Adipocyte (in vitro differentiated cells): ENCODE data around the gene IRF8.

ENCODE experiments used
- DNase-seq: peaks from one replicate; pipeline ENCODE4 v3.0.0-alpha.2; 2015; ENCODE audit warnings: low read depth
- H3K27me3 ChIP-seq: replicated peaks from 2 replicates; pipeline ENCODE4 v1.7.0; 2013; ENCODE audit warnings: mild to moderate bottlenecking, low read length, moderate library complexity; ENCODE audit not compliant: control insufficient read depth, insufficient read depth
- H3K36me3 ChIP-seq: 2 replicates; pipeline ENCODE4 v1.7.0; 2013; ENCODE audit warnings: low read length, mild to moderate bottlenecking, moderate library complexity; ENCODE audit not compliant: control insufficient read depth, insufficient read depth, severe bottlenecking
- H3K4me1 ChIP-seq: 2 replicates; pipeline ENCODE4 v1.7.0; 2013; ENCODE audit warnings: mild to moderate bottlenecking, low read length, moderate library complexity; ENCODE audit not compliant: control insufficient read depth, insufficient read depth
- H3K4me3 ChIP-seq: 2 replicates; pipeline ENCODE4 v1.7.0; 2013; ENCODE audit warnings: mild to moderate bottlenecking, low read length, moderate library complexity
- H3K9ac ChIP-seq: 2 replicates; pipeline ENCODE4 v1.7.0; 2013; ENCODE audit warnings: mild to moderate bottlenecking, low read length, moderate library complexity
- H3K9me3 ChIP-seq: 2 replicates; pipeline ENCODE4 v1.7.0; 2013; ENCODE audit warnings: mild to moderate bottlenecking, low read length, moderate library complexity; ENCODE audit not compliant: control insufficient read depth

IRF8 gene

GRCh38 chr16:85917959-85918358, 19.0 kb downstream of the IRF8 start:
- peaks cover 20% of the 10 kb centered on the region for H3K27me3 ChIP-seq
- no peak overlapping the region for H3K9ac ChIP-seq
- H3K36me3 ChIP-seq: no peaks in the 10 kb centered on the region
- H3K4me3 ChIP-seq: no peak overlapping the region
- H3K9me3 ChIP-seq: no peaks in the 10 kb centered on the region
- no peak for DNase-seq
- H3K4me1 ChIP-seq: peaks cover 11% of the 10 kb centered on the region

GRCh38 chr16:85918436-85918835, 19.5 kb downstream of the IRF8 start:
- Histone ChIP-seq H3K4me3 (no peak overlapping the region), H3K9me3 (no peaks in the 10 kb centered on the region), H3K36me3 (no peaks in the 10 kb centered on the region), H3K4me1 (peaks cover 11% of the 10 kb centered on the region), H3K27me3 (peaks cover 20% of the 10 kb centered on the region), H3K9ac (no peak overlapping the region)
- DNase-seq: no peak

GRCh38 chr16:85919271-85920267, 20.6 kb downstream of the IRF8 start:
- DNase-seq: no peak
- H3K4me1 ChIP-seq: peaks cover 22% of the 10 kb centered on the region
- no peak overlapping the region for H3K9ac ChIP-seq
- no peak overlapping the region for H3K4me3 ChIP-seq
- no peaks in the 10 kb centered on the region for H3K9me3 ChIP-seq
- H3K36me3 ChIP-seq: no peaks in the 10 kb centered on the region
- peaks cover 20% of the 10 kb centered on the region for H3K27me3 ChIP-seq

- Histone ChIP-seq H3K36me3 (no peaks in the 10 kb centered on the region), H3K4me3 (no peak overlapping the region), H3K27me3 (peaks cover 20% of the 10 kb centered on the region), H3K9ac (no peak overlapping the region), H3K4me1 (peaks cover 27% of the 10 kb centered on the region), H3K9me3 (no peaks in the 10 kb centered on the region)
- DNase-seq: no peak
Measured at GRCh38 chr16:85921026-85921425, 22.1 kb downstream of the IRF8 start.

GRCh38 chr16:85923153-85924021, 24.4 kb downstream of the IRF8 start:
- Histone ChIP-seq H3K36me3 (no peaks in the 10 kb centered on the region), H3K9me3 (no peaks in the 10 kb centered on the region), H3K9ac (no peak overlapping the region), H3K4me3 (no peak overlapping the region), H3K4me1 (peaks cover 17% of the 10 kb centered on the region), H3K27me3 (peaks cover 20% of the 10 kb centered on the region)
- DNase-seq: peak; percentile 16

GRCh38 chr16:85924675-85925074, 25.7 kb downstream of the IRF8 start:
- peaks cover 25% of the 10 kb centered on the region for H3K27me3 ChIP-seq
- peak; percentile 4 for DNase-seq
- no peak overlapping the region for H3K9ac ChIP-seq
- H3K4me3 ChIP-seq: no peak overlapping the region
- no peaks in the 10 kb centered on the region for H3K36me3 ChIP-seq
- no peaks in the 10 kb centered on the region for H3K9me3 ChIP-seq
- peaks cover 21% of the 10 kb centered on the region for H3K4me1 ChIP-seq

GRCh38 chr16:85926370-85926769, 27.4 kb downstream of the IRF8 start:
- no peaks in the 10 kb centered on the region for H3K36me3 ChIP-seq
- peaks cover 35% of the 10 kb centered on the region for H3K27me3 ChIP-seq
- no peak overlapping the region for H3K9ac ChIP-seq
- H3K9me3 ChIP-seq: no peaks in the 10 kb centered on the region
- no peak overlapping the region for H3K4me3 ChIP-seq
- DNase-seq: no peak
- peaks cover 21% of the 10 kb centered on the region for H3K4me1 ChIP-seq

GRCh38 chr16:85927371-85927770, 28.4 kb downstream of the IRF8 start:
- DNase-seq: no peak
- H3K4me3 ChIP-seq: no peak overlapping the region
- H3K27me3 ChIP-seq: peaks cover 42% of the 10 kb centered on the region
- no peaks in the 10 kb centered on the region for H3K9me3 ChIP-seq
- peaks cover 21% of the 10 kb centered on the region for H3K4me1 ChIP-seq
- no peak overlapping the region for H3K9ac ChIP-seq
- H3K36me3 ChIP-seq: no peaks in the 10 kb centered on the region

GRCh38 chr16:85927959-85928358, 29.0 kb downstream of the IRF8 start:
- Histone ChIP-seq H3K9ac (no peak overlapping the region), H3K27me3 (peaks cover 47% of the 10 kb centered on the region), H3K9me3 (no peaks in the 10 kb centered on the region), H3K4me3 (no peak overlapping the region), H3K36me3 (no peaks in the 10 kb centered on the region), H3K4me1 (peaks cover 21% of the 10 kb centered on the region)
- no peak for DNase-seq

- H3K27me3 ChIP-seq: peaks cover 48% of the 10 kb centered on the region
- peaks cover 21% of the 10 kb centered on the region for H3K4me1 ChIP-seq
- H3K36me3 ChIP-seq: no peaks in the 10 kb centered on the region
- peak; percentile 61 for DNase-seq
- no peak overlapping the region for H3K4me3 ChIP-seq
- no peak overlapping the region for H3K9ac ChIP-seq
- H3K9me3 ChIP-seq: no peaks in the 10 kb centered on the region
Measured at GRCh38 chr16:85928401-85928820, 29.4 kb downstream of the IRF8 start.

- Histone ChIP-seq H3K9me3 (no peaks in the 10 kb centered on the region), H3K36me3 (no peaks in the 10 kb centered on the region), H3K4me3 (no peak overlapping the region), H3K4me1 (peaks cover 12% of the 10 kb centered on the region), H3K27me3 (peaks cover 53% of the 10 kb centered on the region), H3K9ac (no peak overlapping the region)
- DNase-seq: no peak
Measured at GRCh38 chr16:85929259-85929721, 30.3 kb downstream of the IRF8 start.
